Testis (tissue), 3 donors: ENCODE measurements around the gene CDRT4. TPM values are rescaled to one million over a fixed set of nuclear protein-coding genes. Genes with fewer than 3 reads are reported as not detected.

ENCODE experiments used
- DNase-seq: peaks from one replicate; pipeline ENCODE4 v3.0.0-alpha.2; 2019
- H3K27ac ChIP-seq, 2 donors: fragments of 200-600 bp; sonication (generic); one replicate each; pipeline ENCODE4 v1.5.1; 2019
- H3K27me3 ChIP-seq: fragments of 200-600 bp; sonication (generic); one replicate; pipeline ENCODE4 v1.5.1; 2019
- H3K36me3 ChIP-seq: fragments of 200-600 bp; sonication (generic); one replicate; pipeline ENCODE4 v1.5.1; 2017; ENCODE audit warnings: low read depth; ENCODE audit errors: missing control alignments
- H3K4me1 ChIP-seq: fragments of 200-600 bp; sonication (generic); one replicate; pipeline ENCODE4 v1.5.1; 2019
- H3K4me3 ChIP-seq, 2 donors: fragments of 200-600 bp; sonication (generic); one replicate each; pipeline ENCODE4 v1.5.1; 2017 to 2019
- H3K9me3 ChIP-seq: fragments of 200-600 bp; sonication (generic); one replicate; pipeline ENCODE4 v1.5.1; 2017
- POLR2A ChIP-seq: fragments of 450-650 bp; IDR thresholded peaks from one replicate; pipeline ENCODE4 v1.6.1; 2017; ENCODE audit warnings: antibody characterized with exemption, mild to moderate bottlenecking, moderate library complexity
- WGBS, 2 donors: methylation state at CpG; one replicate each; pipeline ENCODE4 v1.1.5; 2018; 5-methylcytosine and 5-hydroxymethylcytosine counted together
- intact Hi-C: fragments of 100-400 bp; cut with DNase I; formaldehyde crosslinking; loops from one replicate; pipeline ENCODE4 v1.15.1; 2023; ENCODE audit warnings: low total_unique reads
- polyA plus RNA-seq: library from polyadenylated mRNA; stranded (reverse); fragments of 350-450 nt; fragmentation: Illumina TruSeq; extraction: RNeasy Lipid Tissue Mini Kit (QIAGEN cat#74804); gene quantifications from one replicate; pipeline ENCODE4 v1.2.3, GENCODE V29; 2014; ENCODE audit warnings: low read depth, low replicate concordance; ENCODE audit not compliant: insufficient read depth
- total RNA-seq, 2 donors: library from RNA; depleted of rRNA; stranded (reverse); fragments of >200 nt; gene quantifications; one replicate each; pipeline ENCODE4 v1.2.3, GENCODE V29; 2016
- TF ChIP-seq, protein P1 (sequence below), 3 experiments: fragments of 450-650 bp in 2 of 3; fragments of 200-600 bp in 1 of 3; sonication (generic) in 1 of 3; IDR thresholded peaks; one replicate each; pipeline ENCODE4 v1.5.1; 2016 to 2019; ENCODE audit warnings: antibody characterized with exemption in 3 of 3, mild to moderate bottlenecking in 2 of 3, moderate library complexity in 1 of 3

The CDRT4 gene
- total and polyA plus RNA-seq, 3 donors from 2014 or later, result 11.7 to 30.2 (median 28.3) TPM

DNA sequence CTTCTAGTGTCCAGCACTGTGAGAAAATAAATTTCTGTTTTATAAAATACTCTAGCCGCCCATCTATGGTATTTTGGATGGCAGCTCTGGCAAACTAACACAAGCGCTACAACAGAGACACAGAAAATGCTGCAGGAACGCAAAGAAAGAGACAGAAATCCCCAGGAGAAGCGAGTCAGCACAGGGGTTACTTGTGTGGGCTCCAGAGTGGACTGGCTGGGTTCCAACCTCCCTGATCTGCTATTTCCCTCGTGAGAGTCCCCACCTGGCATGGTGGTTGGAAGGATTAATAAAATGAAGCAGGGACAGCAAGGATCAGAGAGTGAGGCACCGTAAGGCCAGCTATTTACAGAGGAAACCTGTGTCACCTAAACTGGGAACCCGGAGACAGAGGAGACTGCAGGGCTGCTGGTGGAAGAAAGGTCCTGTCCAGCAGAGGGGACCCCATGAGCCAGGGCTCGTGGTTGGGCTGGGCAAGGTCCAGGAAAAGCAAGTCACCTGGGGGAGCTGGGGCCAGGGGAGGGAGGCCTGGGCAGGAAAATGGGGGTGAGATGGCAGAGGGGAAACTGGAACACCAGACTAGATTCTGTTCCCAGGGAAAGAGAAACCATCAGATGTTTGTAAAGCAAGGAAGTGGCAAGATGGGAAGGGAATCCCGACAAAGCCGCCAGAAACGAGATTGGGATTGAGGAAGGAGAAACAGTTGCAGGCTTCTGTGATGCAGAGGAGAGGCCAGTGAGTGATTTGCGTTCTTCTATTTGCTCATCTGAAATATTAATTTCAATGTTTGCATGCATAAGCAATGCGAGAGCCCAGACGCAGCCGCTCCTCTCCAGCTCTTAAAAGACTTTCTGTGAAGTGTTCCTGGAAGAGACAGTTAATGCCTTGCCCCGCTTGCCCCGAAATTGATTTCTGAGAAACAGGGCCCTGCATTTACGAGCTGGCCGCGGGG is 63.0 kb downstream of the CDRT4 start:
- intact Hi-C loops, result no loop called here
- no peak for DNase-seq

DNA sequence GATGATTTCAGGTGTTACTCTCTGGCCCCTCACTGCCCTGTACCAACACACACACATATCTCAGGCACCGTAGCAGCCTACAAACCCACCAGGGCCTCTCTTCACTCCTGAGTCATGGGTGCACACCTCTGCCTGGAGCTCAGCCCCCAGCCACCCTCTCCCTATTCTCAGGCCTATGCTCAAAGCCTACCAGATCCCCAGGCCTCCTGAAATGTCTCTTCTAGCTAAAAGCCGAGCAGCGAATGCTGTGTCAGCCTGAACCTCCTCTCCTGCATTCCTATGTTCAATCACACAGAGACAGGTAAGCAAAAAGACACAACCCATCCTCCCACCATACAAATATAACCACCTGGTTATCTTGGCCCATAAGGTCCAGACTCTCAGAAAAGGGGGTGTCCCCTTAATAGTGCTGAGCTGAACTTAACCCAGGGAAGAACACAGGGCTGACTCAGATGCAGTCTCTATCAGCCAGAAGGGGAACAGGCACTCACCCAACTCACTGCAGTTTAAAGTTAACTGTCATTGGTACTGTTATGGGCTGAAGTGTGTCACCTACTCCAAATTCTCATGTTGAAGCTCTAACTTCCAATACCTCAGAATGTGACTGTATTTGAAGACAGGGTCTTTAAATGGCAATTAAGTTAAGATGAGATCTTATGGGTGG is 64.0 kb downstream of the CDRT4 start:
- Histone ChIP-seq H3K9me3 (no peaks in the 10 kb centered on the region), H3K27ac (peak overlapping the region in 1 of 2 donors; percentile 31), H3K4me1 (peaks cover 9% of the 10 kb centered on the region), H3K4me3 (no peak overlapping the region), H3K36me3 (no peaks in the 10 kb centered on the region), H3K27me3 (no peaks in the 10 kb centered on the region)
- intact Hi-C loops, result no loop called here
- WGBS, 2 donors, result 0 to 60% methylated on average over 1 to 3 of the region's 3 CpGs
- TF ChIP-seq, protein P1, sequence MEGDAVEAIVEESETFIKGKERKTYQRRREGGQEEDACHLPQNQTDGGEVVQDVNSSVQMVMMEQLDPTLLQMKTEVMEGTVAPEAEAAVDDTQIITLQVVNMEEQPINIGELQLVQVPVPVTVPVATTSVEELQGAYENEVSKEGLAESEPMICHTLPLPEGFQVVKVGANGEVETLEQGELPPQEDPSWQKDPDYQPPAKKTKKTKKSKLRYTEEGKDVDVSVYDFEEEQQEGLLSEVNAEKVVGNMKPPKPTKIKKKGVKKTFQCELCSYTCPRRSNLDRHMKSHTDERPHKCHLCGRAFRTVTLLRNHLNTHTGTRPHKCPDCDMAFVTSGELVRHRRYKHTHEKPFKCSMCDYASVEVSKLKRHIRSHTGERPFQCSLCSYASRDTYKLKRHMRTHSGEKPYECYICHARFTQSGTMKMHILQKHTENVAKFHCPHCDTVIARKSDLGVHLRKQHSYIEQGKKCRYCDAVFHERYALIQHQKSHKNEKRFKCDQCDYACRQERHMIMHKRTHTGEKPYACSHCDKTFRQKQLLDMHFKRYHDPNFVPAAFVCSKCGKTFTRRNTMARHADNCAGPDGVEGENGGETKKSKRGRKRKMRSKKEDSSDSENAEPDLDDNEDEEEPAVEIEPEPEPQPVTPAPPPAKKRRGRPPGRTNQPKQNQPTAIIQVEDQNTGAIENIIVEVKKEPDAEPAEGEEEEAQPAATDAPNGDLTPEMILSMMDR (IDR thresholded peaks at IDR 0.05), result no peak
- no peak for TF ChIP-seq POLR2A
- DNase-seq, result no peak

More for the DNA sequence above, 63.0 kb downstream of the CDRT4 start:
- WGBS, 2 donors, result 62 to 65% methylated on average over 20 of the region's 20 CpGs
- Histone ChIP-seq H3K27me3 (no peaks in the 10 kb centered on the region), H3K27ac (peak overlapping the region; percentile 12 to 31), H3K4me1 (peaks cover 9% of the 10 kb centered on the region), H3K9me3 (no peaks in the 10 kb centered on the region), H3K4me3 (no peak overlapping the region), H3K36me3 (no peaks in the 10 kb centered on the region)
- TF ChIP-seq, protein P1 (IDR thresholded peaks at IDR 0.05), result no peak
- TF ChIP-seq POLR2A, result no peak

DNA sequence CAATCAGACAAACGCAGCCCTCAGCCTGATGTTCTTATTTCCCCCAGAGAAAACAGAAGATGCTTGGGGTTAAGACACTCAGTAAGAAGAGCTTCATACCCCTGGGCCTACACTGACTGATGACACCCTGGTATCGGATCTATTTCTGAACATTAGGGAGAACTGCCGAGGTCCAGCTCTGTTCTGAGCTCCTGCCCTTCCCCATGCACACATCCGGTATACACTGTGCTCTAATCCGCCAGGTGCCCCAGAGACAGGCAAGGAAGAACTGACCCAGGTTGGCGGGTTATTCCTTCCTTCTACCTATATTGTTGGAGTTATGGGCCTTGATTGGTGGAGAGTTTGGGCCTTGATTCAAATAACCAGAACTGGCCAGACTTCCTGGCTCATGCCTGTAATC is 68.0 kb downstream of the CDRT4 start:
- no peaks in the 10 kb centered on the region for H3K36me3 ChIP-seq
- H3K4me3 ChIP-seq, result no peak overlapping the region
- intact Hi-C loops, result no loop called here
- DNase-seq, result no peak
- no peaks in the 10 kb centered on the region for H3K9me3 ChIP-seq
- peaks cover 14% of the 10 kb centered on the region for H3K4me1 ChIP-seq
- H3K27me3 ChIP-seq, result no peaks in the 10 kb centered on the region
- WGBS, 2 donors, result 90 to 94% methylated on average over 6 of the region's 6 CpGs
- H3K27ac ChIP-seq, result no peak overlapping the region
- TF ChIP-seq, protein P1 (IDR thresholded peaks at IDR 0.05), result no peak
- no peak for TF ChIP-seq POLR2A

DNA sequence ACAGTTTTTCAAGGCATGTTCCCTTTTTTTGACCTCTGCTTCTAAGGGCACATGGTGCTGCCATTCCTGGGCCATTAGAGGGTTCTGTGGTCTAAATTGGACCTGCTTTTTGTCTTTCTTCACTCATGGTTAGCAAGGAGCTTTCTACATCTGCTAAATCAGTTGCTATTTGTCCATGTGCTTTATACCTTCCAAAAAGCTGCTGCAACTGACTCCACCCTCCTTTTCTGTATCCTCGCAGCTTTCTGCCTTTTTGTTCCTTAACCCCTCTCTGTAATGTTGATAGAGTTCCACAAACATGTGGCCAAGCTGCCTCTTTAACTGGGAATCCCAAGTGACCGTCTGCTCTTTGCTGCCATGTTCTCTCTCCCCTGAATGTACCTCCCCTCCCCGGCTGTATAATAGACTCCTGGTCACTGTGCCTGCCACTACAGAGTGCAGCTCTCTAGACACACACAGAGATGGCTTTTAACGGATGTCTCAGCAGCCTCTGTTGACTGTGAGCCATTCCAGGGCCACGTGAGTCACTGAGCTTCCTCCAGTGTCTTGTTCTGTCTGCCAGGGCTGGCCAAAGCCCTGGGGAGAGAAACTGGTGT is 68.6 kb downstream of the CDRT4 start:
- H3K27ac ChIP-seq, result no peak overlapping the region
- H3K9me3 ChIP-seq, result no peaks in the 10 kb centered on the region
- H3K4me1 ChIP-seq, result peaks cover 14% of the 10 kb centered on the region
- no peak overlapping the region for H3K4me3 ChIP-seq
- no peaks in the 10 kb centered on the region for H3K27me3 ChIP-seq
- intact Hi-C loops, result no loop called here
- WGBS, 2 donors, result 45 to 54% methylated on average over 5 of the region's 5 CpGs
- no peak for DNase-seq
- TF ChIP-seq, protein P1 (IDR thresholded peaks at IDR 0.05), result no peak
- TF ChIP-seq POLR2A, result no peak
- no peaks in the 10 kb centered on the region for H3K36me3 ChIP-seq
